MV-4-11 (cell line): ENCODE data around the gene SERTAD1.

Source experiments
- DNase-seq: peaks from one replicate; lab custom pipeline; 2025; lab: John Stamatoyannopoulos, UW

The SERTAD1 gene

GRCh38 chr19:40376286-40376862, 49.4 kb downstream of the SERTAD1 start:
- DNase-seq = peak; percentile 16

- DNase-seq = no peak
Observed at GRCh38 chr19:40374084-40374483, 51.7 kb downstream of the SERTAD1 start.

- DNase-seq = no peak
Observed at GRCh38 chr19:40371802-40372122, 54.0 kb downstream of the SERTAD1 start.
